ENCODE data around the gene LARP1. TPM values are rescaled to one million over a fixed set of nuclear protein-coding genes. Genes with fewer than 3 reads are reported as not detected.

LARP1 gene
- total RNA-seq, 2 donors from 2014 or later: 83.9 to 163 TPM

- H3K27me3 ChIP-seq (replicated peaks; ENCODE audit: insufficient read depth): no peaks in the 10 kb centered on the region
- DNase-seq (ENCODE audit: low spot score): no peak
- no peaks in the 10 kb centered on the region for H3K36me3 ChIP-seq
- 83% methylated on average over 8 of the region's 8 CpGs for WGBS
- H3K9me3 ChIP-seq: no peaks in the 10 kb centered on the region
- no peak overlapping the region for H3K27ac ChIP-seq
- intact Hi-C loops (cut with DNase I): no loop called here
- TF ChIP-seq POLR2AphosphoS5 (IDR thresholded peaks at IDR 0.05) (no peak), POLR2A (IDR thresholded peaks at IDR 0.05) (no peak), CTCF (IDR thresholded peaks at IDR 0.05) (no peak)
- H3K4me3 ChIP-seq: no peak overlapping the region
- H3K4me1 ChIP-seq (replicated peaks): peaks cover 2% of the 10 kb centered on the region
Measured at GRCh38 chr5:154861946-154862345, 106.8 kb downstream of the LARP1 start.

- 69% methylated on average over 2 of the region's 2 CpGs for WGBS
- no peak for TF ChIP-seq POLR2AphosphoS5 (IDR thresholded peaks at IDR 0.05)
- TF ChIP-seq CTCF (IDR thresholded peaks at IDR 0.05): no peak
- Histone ChIP-seq H3K9me3 (no peaks in the 10 kb centered on the region), H3K36me3 (no peaks in the 10 kb centered on the region), H3K4me3 (no peak overlapping the region), H3K27ac (no peak overlapping the region), H3K27me3 (replicated peaks; ENCODE audit: insufficient read depth) (no peaks in the 10 kb centered on the region), H3K4me1 (replicated peaks) (no peaks in the 10 kb centered on the region)
- intact Hi-C loops (cut with DNase I): no loop called here
- DNase-seq (ENCODE audit: low spot score): no peak
Measured at GRCh38 chr5:154862766-154863165, 107.6 kb downstream of the LARP1 start.

- no peaks in the 10 kb centered on the region for H3K9me3 ChIP-seq
Measured at GRCh38 chr5:154863291-154864080, 108.3 kb downstream of the LARP1 start.

DNA sequence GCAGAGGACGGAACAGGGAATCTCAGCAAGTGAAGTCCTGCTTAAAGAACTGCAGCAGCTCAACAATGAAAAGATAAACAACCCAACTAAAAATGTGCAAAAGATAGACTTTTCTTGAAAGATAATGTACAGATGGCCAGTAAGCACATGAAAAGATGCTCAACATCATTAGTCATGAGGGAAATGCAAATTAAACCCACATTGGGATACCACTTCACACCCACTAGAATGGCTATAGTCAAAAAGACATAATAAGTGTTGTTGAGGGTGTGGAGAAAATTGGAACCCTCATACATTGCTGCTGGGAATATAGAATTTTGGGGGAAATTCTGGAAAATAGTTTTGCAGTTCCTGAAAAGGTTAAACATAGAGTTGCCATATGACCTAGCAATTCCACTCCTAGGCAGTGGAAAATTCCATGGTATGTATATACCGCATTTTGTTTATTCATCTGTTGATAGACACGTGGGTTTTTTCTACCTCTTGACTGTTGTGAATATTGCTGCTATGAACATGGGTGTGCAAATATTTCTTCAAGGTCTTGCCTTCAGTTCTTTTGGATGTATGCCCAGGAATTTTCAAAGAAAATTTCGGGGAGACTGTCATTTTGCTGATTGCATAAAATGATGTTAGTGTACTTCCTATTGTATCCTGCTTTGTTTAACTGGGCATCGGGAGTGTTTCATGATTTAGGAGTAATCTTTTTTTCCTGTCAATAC is 110.4 kb downstream of the LARP1 start:
- Histone ChIP-seq H3K4me3 (no peak overlapping the region), H3K4me1 (replicated peaks) (no peaks in the 10 kb centered on the region), H3K36me3 (no peaks in the 10 kb centered on the region), H3K9me3 (no peaks in the 10 kb centered on the region), H3K27ac (no peak overlapping the region), H3K27me3 (replicated peaks; ENCODE audit: insufficient read depth) (no peaks in the 10 kb centered on the region)
- no peak for TF ChIP-seq POLR2A (IDR thresholded peaks at IDR 0.05)
- intact Hi-C loops (cut with DNase I): no loop called here
- WGBS: 58% methylated on average over 5 of the region's 5 CpGs
- DNase-seq (ENCODE audit: low spot score): no peak

More at GRCh38 chr5:154863291-154864080, 108.3 kb downstream of the LARP1 start:
- H3K27ac ChIP-seq: no peak overlapping the region
- H3K4me3 ChIP-seq: no peak overlapping the region
- H3K4me1 ChIP-seq (replicated peaks): no peaks in the 10 kb centered on the region
- TF ChIP-seq CTCF (IDR thresholded peaks at IDR 0.05): no peak
- TF ChIP-seq POLR2A (IDR thresholded peaks at IDR 0.05): no peak
- no peak for TF ChIP-seq POLR2AphosphoS5 (IDR thresholded peaks at IDR 0.05)
- no peaks in the 10 kb centered on the region for H3K36me3 ChIP-seq
- no peaks in the 10 kb centered on the region for H3K27me3 ChIP-seq (replicated peaks; ENCODE audit: insufficient read depth)
- intact Hi-C loops (cut with DNase I): no loop called here
- DNase-seq (ENCODE audit: low spot score): no peak
- 80% methylated on average over 7 of the region's 7 CpGs for WGBS

DNA sequence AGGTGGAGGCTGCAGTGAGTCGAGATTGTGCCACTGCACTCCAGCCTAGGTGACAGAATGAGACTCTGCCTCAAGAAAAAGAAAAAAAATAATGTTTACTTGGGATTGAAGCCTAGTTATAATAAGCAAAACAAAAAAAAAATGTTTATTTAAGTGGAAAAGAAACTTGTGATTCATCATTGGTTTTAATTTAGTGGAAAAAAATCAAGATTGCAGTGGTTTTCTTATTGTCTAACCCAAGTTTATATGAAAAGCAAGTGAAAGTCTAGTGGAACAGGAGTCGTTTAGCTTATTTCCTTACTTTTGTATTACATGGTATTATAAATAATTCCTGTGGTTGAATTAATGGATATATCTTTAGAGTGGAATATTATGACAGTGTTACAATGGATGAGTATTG is 111.7 kb downstream of the LARP1 start:
- Histone ChIP-seq H3K9me3 (no peaks in the 10 kb centered on the region), H3K27me3 (replicated peaks; ENCODE audit: insufficient read depth) (no peaks in the 10 kb centered on the region), H3K4me1 (replicated peaks) (no peaks in the 10 kb centered on the region), H3K27ac (no peak overlapping the region), H3K4me3 (no peak overlapping the region), H3K36me3 (no peaks in the 10 kb centered on the region)
- 67% methylated on average over 2 of the region's 2 CpGs for WGBS
- intact Hi-C loops (cut with DNase I): no loop called here
- no peak for TF ChIP-seq POLR2A (IDR thresholded peaks at IDR 0.05)
- TF ChIP-seq POLR2AphosphoS5 (IDR thresholded peaks at IDR 0.05): no peak
- no peak for TF ChIP-seq CTCF (IDR thresholded peaks at IDR 0.05)
- DNase-seq (ENCODE audit: low spot score): no peak

MicroRNAs encoded within 50 kb of the gene (microRNA counts, 767-probe panel; counts per million panel counts)
- 0 to 431 counts per million in 2 donors for microRNA hsa-miR-378h

Small RNA genes within 50 kb of the gene (microRNA-seq; reads per million reads assigned to microRNA genes)
- not detected for gene MIR378H

Small RNA genes within 50 kb of the gene (small RNA-seq; reads per million reads assigned to genes)
- gene MIR378H (0 reads per million in 2 donors), gene RF00019 (0 reads per million in 2 donors)

Other genes starting within 250 kb of the LARP1 start
- gene FAXDC2, start 95.2 kb downstream of the LARP1 start, total RNA-seq: 10 to 100 TPM; 35.3 to 81.7 TPM
- gene CNOT8, start 103.2 kb downstream of the LARP1 start, total RNA-seq: 10 to 100 TPM; 46.3 to 95.2 TPM
- 10 to 100 TPM; 14.6 to 20.3 TPM for gene GEMIN5, start 182.8 kb downstream of the LARP1 start, total RNA-seq
- 10 to 100 TPM; 14.4 to 35.2 TPM for gene MRPL22, start 185.7 kb downstream of the LARP1 start, total RNA-seq

Data from prostate gland (tissue), 2 donors.